GM19395 (cell line): Measurements from ENCODE around the gene CFAP68.

ENCODE experiments used
- ATAC-seq: cut with Tn5 transposase; IDR thresholded peaks from one replicate; pipeline ENCODE4 v1.9.1; 2021; ENCODE audit warnings: mild to moderate bottlenecking, moderate library complexity; ENCODE audit not compliant: unreplicated experiment

The CFAP68 gene, protein sequence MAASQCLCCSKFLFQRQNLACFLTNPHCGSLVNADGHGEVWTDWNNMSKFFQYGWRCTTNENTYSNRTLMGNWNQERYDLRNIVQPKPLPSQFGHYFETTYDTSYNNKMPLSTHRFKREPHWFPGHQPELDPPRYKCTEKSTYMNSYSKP

DNA sequence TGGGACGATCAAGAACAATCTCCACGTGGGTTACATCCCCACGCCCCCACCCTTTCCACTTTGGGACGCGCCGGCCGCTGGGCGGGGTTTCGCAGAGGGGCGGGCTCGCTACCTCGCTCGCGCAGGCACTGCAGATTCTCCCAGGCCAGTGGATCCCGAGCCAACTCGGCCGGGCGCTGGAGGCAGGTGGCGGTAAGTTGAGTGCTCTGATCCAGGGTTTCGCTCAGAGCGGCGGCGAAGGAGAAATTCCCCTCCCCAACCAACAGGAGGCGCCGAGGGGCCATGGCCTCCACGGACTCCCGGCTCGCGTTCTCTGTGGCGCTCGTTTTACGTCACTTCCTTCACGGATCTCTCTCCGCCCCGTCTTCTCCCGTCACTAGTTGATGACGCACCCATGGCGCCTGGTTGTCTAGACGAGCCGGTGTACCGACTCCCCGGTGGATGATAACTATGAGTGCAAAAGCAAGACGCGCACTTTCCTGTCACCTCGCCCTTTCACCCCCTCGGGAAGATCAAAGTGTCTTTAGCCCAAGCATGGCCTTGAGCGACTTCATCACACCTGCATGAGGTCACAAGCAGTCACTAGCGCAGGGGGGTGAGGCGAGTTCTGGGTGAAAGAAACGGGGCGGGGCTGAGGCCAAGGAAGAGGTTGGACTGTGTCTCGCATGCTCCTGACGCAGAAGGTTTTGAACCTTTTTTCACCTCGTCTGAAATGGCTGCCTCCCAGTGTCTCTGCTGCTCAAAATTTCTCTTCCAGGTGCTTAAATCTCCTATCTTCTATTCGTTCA, at the start of gene CFAP68, which contains the start of gene FDXACB1:
Gene CFAP68, plus strand, starts transcription at position 693 of the 788 bp plus-strand sequence. Its CDS starts 20 bp downstream, at position 713.
Gene FDXACB1, minus strand, starts transcription at position 317 of the 788 bp plus-strand sequence. Its CDS starts 33 bp downstream, at position 284.
- ATAC-seq, result peak; percentile 95

DNA sequence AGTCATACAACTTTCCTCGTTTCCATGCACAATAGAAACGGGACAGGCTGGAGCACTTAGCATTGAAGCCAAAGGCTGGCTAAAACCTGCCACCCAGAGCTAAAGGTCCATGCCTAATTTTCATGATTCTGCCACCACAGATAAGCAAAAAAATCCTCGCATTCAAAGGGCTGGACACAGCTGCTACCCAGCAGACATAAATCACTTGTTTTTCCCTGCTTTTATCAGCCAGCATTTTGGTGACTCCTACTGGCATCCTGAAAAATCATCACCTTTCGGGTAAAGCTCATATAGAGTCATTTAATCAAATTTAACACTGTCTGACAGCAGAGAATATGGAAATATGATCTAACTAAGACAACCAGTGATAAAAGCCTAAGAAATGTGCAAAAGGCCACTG, 45.8 kb upstream of the CFAP68 start:
- no peak for ATAC-seq

GRCh38 chr11:111834432-111835163, 44.7 kb upstream of the CFAP68 start:
- ATAC-seq, result no peak

DNA sequence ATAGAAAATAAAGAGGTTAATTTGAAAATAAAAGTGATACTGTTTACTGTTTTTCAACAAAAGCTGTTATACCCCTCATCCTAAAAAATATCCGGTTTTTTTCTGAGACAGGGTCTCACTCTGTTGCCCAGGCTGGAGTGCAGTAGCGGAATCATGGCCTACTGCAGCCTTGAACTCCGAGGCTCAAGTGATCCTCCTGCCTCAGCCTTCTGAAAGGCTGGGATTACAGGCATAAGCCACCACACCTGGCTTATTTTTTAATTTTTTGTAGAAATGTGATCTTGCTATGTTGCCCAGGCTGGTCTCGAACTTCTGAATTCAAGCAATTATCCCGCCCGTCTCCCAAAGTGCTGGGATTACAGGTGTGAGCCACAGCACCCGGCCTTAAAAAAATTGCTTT, 43.7 kb upstream of the CFAP68 start:
- ATAC-seq, result no peak

DNA sequence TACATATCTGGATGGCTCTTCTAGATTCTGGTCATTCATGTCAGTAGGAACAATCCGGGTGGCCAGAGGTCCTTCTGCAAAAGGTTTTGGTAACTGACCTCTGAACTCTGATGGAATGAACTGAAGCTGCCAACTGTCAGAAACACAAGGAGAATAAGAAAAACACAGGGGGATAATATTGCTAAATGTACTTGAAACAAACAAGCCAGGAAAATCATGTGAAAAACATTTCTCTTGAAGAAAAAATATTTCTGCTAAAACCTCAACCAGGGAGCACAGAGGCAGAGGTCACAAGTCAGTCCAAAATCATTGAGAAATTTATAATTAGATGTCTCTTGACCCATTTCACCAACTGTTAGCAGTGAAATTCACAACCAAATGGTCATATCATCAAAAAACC, 43.2 kb upstream of the CFAP68 start:
- ATAC-seq, result no peak

GRCh38 chr11:111836721-111837120, 42.6 kb upstream of the CFAP68 start:
- ATAC-seq, result peak; percentile 87

- ATAC-seq, result no peak
Measured at GRCh38 chr11:111837366-111837891, 41.9 kb upstream of the CFAP68 start.

DNA sequence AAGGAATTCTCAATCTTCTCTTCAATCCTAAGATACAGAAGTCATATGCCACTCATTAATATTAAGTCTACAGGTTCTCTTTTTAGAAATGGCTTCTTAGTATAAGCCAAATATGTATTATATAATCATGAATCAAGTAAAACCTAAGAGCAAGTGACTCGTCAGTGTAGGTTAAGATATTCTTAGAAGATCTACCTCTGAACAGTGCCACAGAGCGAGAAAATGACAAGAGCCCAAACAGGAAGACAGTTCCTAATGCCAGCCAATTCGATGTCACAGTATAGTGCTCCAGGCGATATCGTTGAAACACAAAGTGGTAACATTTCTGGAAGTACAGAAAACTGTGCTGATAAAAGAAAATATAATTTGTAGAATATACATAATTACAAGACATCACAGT, 41.3 kb upstream of the CFAP68 start:
- ATAC-seq, result no peak

- no peak for ATAC-seq
Measured at GRCh38 chr11:111840143-111840542, 39.2 kb upstream of the CFAP68 start.

DNA sequence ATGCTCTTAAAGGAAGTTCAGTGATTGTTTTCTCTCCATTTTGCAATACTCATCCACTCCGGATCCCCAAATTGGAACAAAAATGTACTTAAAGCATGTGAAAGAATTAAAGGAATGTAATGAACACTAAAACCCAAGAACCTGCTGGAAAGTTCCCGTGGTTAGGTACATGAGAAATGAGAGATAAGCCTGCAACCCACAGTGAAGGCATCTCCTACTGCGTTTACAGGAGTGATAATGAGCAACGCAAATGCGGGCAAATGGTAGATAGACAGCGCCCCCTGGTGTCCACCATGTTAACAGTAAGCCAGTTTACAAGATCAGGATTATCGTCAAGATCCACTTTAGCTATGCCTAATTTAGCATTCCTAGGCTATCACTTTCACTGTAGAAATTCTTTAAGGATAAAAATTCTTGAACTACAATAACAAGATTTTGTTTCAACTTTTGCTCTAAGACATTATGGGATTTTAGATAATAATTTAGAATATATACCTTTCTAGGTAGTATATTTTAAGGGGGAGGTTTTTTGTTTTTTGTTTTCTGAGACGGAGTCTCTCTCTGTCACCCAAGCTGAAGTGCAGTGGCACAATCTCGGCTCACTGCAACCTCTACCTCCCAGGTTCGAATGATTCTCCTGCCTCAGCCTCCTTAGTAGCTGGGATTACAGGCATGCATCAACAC, 37.8 kb upstream of the CFAP68 start:
- ATAC-seq, result peak; percentile 71

GRCh38 chr11:111843661-111844060, 35.7 kb upstream of the CFAP68 start:
- no peak for ATAC-seq

GRCh38 chr11:111845276-111846028, 33.9 kb upstream of the CFAP68 start:
- ATAC-seq, result no peak

- ATAC-seq, result no peak
Measured at GRCh38 chr11:111846063-111846462, 33.3 kb upstream of the CFAP68 start.

DNA sequence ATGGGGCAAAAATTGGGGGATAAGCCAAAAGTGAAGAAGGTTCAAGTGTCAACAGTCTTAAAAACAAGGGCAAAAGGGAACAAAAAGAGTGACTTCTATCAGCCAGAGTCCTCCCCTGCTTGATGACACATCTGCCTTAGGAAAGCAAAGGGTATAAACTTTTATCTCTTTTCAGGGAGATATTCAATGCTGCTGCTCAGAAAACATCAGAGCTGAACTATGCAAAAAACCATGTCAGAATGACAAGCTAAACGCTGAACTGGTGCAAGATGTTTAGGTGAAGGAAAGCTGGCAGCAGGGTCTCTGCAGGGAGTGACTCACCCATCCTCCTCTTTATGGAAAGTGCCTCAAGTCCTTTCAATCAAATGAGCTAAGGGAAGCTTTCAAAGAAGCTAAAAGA, 32.7 kb upstream of the CFAP68 start:
- ATAC-seq, result no peak

DNA sequence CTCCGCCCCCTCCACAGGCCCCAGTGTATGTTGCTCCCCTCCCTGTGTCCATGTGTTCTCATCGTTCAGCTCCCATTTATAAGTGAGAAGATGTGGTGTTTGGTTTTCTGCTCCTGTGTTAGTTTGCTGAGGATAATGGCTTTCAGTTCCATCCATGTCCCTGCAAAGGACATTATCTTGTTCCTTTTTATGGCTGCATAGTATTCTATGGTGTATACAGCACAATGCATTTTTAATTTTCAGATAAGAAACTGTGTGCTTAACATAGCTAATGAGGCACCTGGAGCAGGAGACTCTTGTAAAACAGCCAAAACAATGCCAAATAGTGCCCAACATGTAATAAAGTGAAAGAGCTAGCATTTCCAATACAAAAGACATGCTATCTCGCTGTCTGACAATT, 29.7 kb upstream of the CFAP68 start:
- ATAC-seq, result no peak

GRCh38 chr11:111851067-111851466, 28.3 kb upstream of the CFAP68 start:
- ATAC-seq, result no peak

DNA sequence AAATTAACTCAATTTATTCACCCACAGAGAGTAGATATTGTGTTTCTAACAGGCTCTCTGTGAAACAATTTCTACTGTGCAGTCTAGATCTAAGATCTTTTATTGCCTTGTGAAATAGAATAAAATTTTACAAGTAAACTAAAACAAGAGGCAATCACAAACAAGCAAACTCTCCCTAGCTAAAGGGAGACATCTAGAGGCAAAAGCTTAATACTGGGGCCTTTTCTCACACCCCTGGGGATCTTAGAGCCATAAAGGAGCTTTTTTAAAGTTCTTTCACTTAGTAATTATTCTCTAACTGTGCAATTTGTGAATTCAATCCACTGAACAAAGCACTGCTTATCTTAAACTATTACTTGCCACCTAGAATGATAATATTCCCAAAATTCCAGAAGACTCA, 27.7 kb upstream of the CFAP68 start:
- no peak for ATAC-seq

- ATAC-seq, result no peak
Measured at GRCh38 chr11:111852103-111852502, 27.2 kb upstream of the CFAP68 start.

GRCh38 chr11:111855506-111855905, 23.8 kb upstream of the CFAP68 start:
- no peak for ATAC-seq

DNA sequence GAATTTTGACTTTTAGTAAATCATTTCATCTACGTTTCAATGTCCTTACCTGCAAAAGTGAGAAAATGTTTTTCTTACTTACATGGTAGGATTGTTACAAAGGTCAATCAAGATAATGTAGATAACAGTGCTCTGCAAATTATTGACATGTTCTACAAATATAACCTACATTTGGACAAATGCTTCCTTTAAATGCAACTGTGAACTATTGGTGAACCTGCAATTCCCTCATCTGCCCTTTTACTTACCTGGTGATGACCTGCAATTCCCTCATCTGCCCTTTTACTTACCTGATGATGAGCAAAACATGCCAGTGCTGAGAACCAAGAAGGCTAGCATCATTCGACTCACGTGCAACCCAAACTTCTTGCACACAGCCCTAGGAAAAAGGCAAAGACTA, 19.1 kb upstream of the CFAP68 start:
- ATAC-seq, result no peak
